Endothelial cell of umbilical vein (primary cell): ENCODE measurements around the gene HSPA12A.

ENCODE experiments used
- EZH2 ChIP-seq: IDR thresholded peaks from 2 replicates; pipeline ENCODE4 v1.6.1; 2012; ENCODE audit warnings: borderline replicate concordance, low read depth, mild to moderate bottlenecking, moderate library complexity, low read length, inconsistent platforms; ENCODE audit not compliant: severe bottlenecking
- FOS ChIP-seq: IDR thresholded peaks from 2 replicates; pipeline ENCODE4 v1.6.1; 2011; ENCODE audit warnings: mild to moderate bottlenecking, low read length, moderate library complexity, borderline replicate concordance; ENCODE audit not compliant: insufficient read depth
- GATA2 ChIP-seq: IDR thresholded peaks from 2 replicates; pipeline ENCODE4 v1.7.0; 2011; ENCODE audit warnings: low read depth, mild to moderate bottlenecking, moderate library complexity, mixed read lengths, low read length; ENCODE audit not compliant: insufficient read length, insufficient read depth
- JUN ChIP-seq: IDR thresholded peaks from 2 replicates; pipeline ENCODE4 v1.6.1; 2011; ENCODE audit warnings: borderline replicate concordance, low read depth; ENCODE audit not compliant: insufficient read length, insufficient read depth
- MYC ChIP-seq: IDR thresholded peaks from one replicate; pipeline ENCODE4 v1.6.1; 2011; ENCODE audit warnings: mild to moderate bottlenecking, low read depth, low read length
- POLR2A ChIP-seq: IDR thresholded peaks from 2 replicates; pipeline ENCODE4 v1.6.1; 2012; ENCODE audit warnings: low read depth, mild to moderate bottlenecking, control low read depth, low read length
- POLR2AphosphoS5 ChIP-seq: IDR thresholded peaks from 2 replicates; pipeline ENCODE4 v1.6.1; 2012; ENCODE audit warnings: low read depth, mild to moderate bottlenecking, control low read depth, low read length, moderate library complexity; ENCODE audit not compliant: insufficient read depth
- TF ChIP-seq, protein P1 (sequence below), 2 donors: IDR thresholded peaks; 1 replicate in 1 of 2; 2 replicates in 1 of 2; pipeline ENCODE4 v1.5.1; 2011; ENCODE audit warnings: low read length in 2 of 2, mild to moderate bottlenecking in 2 of 2, moderate library complexity in 2 of 2, control low read depth in 1 of 2, inconsistent platforms in 1 of 2, low read depth in 1 of 2; ENCODE audit not compliant: insufficient read depth in 1 of 2; ENCODE audit errors: extremely low read depth in 1 of 2

GRCh38 chr10:116752563-116752962 is 10.2 kb upstream of the HSPA12A start:
- TF ChIP-seq POLR2AphosphoS5 (no peak), EZH2 (no peak), POLR2A (no peak), JUN (no peak), GATA2 (no peak), MYC (no peak), FOS (no peak)
- TF ChIP-seq, protein P1, sequence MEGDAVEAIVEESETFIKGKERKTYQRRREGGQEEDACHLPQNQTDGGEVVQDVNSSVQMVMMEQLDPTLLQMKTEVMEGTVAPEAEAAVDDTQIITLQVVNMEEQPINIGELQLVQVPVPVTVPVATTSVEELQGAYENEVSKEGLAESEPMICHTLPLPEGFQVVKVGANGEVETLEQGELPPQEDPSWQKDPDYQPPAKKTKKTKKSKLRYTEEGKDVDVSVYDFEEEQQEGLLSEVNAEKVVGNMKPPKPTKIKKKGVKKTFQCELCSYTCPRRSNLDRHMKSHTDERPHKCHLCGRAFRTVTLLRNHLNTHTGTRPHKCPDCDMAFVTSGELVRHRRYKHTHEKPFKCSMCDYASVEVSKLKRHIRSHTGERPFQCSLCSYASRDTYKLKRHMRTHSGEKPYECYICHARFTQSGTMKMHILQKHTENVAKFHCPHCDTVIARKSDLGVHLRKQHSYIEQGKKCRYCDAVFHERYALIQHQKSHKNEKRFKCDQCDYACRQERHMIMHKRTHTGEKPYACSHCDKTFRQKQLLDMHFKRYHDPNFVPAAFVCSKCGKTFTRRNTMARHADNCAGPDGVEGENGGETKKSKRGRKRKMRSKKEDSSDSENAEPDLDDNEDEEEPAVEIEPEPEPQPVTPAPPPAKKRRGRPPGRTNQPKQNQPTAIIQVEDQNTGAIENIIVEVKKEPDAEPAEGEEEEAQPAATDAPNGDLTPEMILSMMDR (IDR thresholded peaks at IDR 0.05; ENCODE audit: extremely low read depth in 1 of 2, insufficient read depth in 1 of 2, low read depth in 1 of 2, low read length in 2 of 2): no peak
